GM13977 (cell line): Measurements from ENCODE around the gene TUBB2A.

Experiments used
- DNase-seq: peaks from one replicate; pipeline ENCODE4 v3.0.0; 2012; ENCODE audit warnings: low spot score
- in situ Hi-C: fragments of 300-500 bp; cut with MboI; formaldehyde crosslinking; loops from one replicate; pipeline ENCODE4 v1.12.0; 2022; ENCODE audit warnings: low sequenced_read_pairs, low pct_unique_long_range_greater_than_20kb, mixed read lengths, inconsistent platforms; ENCODE audit not compliant: unreplicated experiment
- TF ChIP-seq, protein P1 (sequence below): IDR thresholded peaks from 2 replicates; pipeline ENCODE4 v1.5.1; 2012; ENCODE audit warnings: mild to moderate bottlenecking, control low read depth; ENCODE audit not compliant: insufficient read depth; ENCODE audit errors: extremely low read depth, missing control alignments

The TUBB2A gene

DNA sequence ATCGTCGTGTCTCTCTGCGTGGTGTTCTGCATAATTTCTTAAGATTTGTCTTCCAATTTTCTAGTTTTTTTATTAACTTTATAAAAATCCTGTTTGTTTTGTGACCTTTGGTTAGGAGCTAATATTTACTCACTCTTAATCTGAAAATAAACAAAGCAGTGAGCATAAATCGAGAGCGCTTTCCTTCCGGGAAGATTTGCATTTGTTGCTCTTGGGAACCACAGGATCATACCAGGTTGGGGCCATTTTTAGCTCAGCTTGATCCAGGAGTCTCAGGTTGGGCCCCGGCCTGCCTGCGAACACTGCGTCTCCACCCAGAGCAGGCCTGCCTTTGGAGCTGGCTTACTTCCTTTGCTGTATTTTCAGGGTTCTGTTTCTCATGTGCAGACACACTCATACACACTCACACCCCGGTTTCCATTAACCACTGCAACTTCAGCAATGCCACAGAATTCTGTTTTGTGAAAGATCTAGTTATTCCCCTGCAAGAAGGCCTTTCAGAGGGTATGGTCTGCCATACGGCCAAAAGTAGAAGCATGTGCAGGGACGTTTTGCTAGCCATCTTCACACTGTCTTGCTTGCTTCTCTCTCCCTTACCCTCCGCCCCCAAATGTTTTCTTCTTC is 21.6 kb downstream of the TUBB2A start:
- TF ChIP-seq, protein P1, sequence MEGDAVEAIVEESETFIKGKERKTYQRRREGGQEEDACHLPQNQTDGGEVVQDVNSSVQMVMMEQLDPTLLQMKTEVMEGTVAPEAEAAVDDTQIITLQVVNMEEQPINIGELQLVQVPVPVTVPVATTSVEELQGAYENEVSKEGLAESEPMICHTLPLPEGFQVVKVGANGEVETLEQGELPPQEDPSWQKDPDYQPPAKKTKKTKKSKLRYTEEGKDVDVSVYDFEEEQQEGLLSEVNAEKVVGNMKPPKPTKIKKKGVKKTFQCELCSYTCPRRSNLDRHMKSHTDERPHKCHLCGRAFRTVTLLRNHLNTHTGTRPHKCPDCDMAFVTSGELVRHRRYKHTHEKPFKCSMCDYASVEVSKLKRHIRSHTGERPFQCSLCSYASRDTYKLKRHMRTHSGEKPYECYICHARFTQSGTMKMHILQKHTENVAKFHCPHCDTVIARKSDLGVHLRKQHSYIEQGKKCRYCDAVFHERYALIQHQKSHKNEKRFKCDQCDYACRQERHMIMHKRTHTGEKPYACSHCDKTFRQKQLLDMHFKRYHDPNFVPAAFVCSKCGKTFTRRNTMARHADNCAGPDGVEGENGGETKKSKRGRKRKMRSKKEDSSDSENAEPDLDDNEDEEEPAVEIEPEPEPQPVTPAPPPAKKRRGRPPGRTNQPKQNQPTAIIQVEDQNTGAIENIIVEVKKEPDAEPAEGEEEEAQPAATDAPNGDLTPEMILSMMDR, result no peak
- in situ Hi-C loops, result no loop called here
- DNase-seq, result no peak

DNA sequence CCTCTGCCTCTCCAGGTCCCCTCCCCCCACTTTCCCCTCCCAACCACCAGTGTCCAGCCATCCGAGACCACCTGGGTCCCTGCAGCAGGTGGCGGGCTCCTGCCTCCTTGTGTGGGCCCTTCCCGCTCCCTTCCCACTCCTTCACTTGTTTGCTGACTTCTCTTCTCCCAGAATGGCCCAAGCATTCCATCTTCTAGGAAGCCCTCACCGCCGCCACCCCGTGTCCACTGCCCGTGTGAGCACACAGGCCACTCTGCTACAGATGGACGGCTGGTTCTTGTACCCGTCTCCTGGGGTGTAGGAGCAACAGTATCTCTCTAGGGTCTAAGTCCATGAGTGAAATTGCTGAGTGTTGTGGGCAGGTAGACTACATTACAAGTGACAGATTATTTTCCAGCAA is 23.8 kb downstream of the TUBB2A start:
- in situ Hi-C loops, result no loop called here
- TF ChIP-seq, protein P1, result no peak
- DNase-seq, result no peak

DNA sequence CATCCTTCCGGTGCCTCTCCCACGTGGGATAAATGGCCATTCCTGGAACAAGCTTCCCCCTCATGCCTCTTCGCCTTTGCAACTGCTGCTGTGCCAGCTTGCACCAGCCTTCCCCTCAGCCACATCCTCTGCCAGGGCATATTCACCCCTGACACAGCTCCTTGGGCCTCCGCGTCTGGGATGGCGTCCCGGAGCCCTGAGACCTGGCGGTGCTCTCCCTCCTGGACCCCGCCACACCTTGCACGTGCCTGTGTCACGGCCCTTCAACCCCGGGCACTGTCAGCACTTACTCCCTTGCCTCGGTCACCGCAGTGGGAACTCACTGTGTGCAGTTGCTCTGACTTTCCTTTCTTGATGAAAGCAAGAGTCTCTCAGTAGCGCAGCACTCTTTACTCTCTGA is 25.6 kb downstream of the TUBB2A start:
- in situ Hi-C loops, result no loop called here
- TF ChIP-seq, protein P1, result no peak
- DNase-seq, result no peak

DNA sequence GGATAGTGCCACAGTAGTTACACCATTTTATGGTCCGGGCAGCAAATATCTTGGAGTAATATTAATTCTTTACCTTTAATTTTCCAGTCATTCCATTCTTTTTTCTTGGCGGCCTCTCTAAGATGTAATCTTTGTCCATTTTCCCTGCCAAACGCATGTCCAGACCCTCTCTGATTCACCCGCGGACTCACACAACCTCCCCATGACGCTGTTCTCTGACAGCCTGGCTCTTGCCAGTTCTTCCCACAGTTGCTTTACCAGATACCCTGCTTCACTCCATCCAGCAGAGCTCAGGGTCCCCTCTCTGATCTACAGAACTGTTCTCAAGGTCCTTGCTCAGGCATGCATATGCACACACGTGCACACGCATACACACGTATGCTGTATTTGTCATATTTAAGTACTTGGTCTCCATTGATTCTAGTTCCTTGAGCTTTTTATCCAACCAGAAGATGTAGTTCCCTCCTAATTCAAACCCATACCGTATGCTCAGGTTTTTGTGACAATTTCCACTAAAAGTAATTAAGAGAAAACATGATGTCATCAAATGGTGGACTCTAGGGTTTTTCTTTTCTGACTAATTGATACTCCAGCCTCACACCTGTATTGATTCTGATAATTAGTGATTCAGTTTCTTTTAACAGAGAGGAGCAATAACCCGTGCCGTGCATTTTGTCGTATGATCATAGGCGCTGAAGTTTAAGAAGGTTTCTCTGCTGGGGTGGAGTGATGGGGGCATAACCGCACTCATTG is 28.8 kb downstream of the TUBB2A start:
- in situ Hi-C loops, result loop anchor here (10.0 kb wide), 1 partner anchor 116 kb away; no protein-coding TSS in a partner anchor
- TF ChIP-seq, protein P1, result no peak

DNA sequence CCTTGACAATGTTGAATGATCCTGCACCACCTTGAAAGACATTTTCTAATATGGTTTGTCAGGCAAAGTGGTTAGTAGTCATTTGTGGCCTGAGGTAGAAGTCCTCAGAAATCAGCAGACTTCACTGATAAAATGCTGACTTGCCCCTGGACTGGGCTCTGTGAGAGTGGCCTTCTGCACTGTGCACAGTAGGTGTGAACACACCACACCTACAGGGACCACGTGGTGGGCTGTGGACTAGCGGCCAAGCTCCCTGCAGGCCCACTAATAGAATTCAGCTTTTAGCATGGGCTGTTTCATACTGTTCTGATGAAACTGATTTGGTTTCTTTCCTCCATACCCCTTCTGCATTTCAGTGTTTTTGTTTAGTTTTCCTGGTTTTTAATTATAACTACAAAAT is 31.5 kb downstream of the TUBB2A start:
- no peak for DNase-seq
- in situ Hi-C loops, result loop anchor here (10.0 kb wide), 1 partner anchor 119 kb away; no protein-coding TSS in a partner anchor
- TF ChIP-seq, protein P1, result no peak

More for the DNA sequence above, 28.8 kb downstream of the TUBB2A start:
- DNase-seq, result no peak

DNA sequence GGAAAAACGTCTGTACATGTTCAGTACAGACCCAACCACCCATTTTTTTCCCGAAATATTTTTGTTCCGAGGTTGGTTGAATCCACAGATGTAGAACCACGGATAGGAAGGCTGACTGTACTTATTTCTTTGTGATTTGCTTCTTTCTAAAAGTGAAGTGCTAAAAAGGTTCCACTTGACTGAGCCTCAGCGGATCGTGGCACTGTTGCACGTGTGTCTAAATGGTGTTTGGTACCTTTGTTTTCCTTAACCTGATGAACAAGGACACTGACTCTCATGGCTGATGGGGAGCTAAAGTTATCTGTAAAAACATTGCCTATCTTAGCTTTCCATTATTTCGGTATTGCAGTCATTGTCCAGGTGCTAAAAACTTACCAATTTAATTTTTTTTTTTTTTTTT is 32.7 kb downstream of the TUBB2A start:
- in situ Hi-C loops, result loop anchor here (10.0 to 25.0 kb wide), 2 partner anchors 120 to 613 kb away; no protein-coding TSS in a partner anchor
- DNase-seq, result no peak
- TF ChIP-seq, protein P1, result no peak
